Left cardiac atrium (tissue), 4 donors: ENCODE data around the gene GRIN2A. TPM values are rescaled to one million over a fixed set of nuclear protein-coding genes. Genes with fewer than 3 reads are reported as not detected.

Source experiments
- ATAC-seq, 2 donors: fragments of 200-7000 bp; cut with Tn5 transposase; one replicate each; pipeline ENCODE4 v1.9.1; 2020; ENCODE audit warnings: mild to moderate bottlenecking in 2 of 2, moderate library complexity in 2 of 2
- DNase-seq: peaks from one replicate; pipeline ENCODE4 v3.0.0-alpha.2; 2020
- intact Hi-C, 2 donors: fragments of 100-400 bp; cut with DNase I; formaldehyde crosslinking; loops; one replicate each; pipeline versions ENCODE4 v1.14.1 to v1.15.1; 2022 to 2023
- total RNA-seq, 2 donors: library from RNA; stranded (reverse); fragmentation: NEBNext Ultra II Directional; extraction: Animal tissue kit (Norgen Biotek cat#: 25700); gene quantifications; one replicate each; pipeline ENCODE4 v1.2.1, GENCODE V29; 2021
- donor health status: DM: no; HTN: yes; CAD: no.
- donor health status: DM: no; HTN: yes; CAD: no; lungs with severe emphysema.
- donor health status: DM: yes; HTN: yes; CAD: no.
- donor health status: Dilated cardiomyopathy.

Gene GRIN2A
- total RNA-seq, 2 donors from 2014 or later = 2.0 to 6.5 TPM

- ATAC-seq (no peak), DNase-seq (no peak)
- intact Hi-C loops = no loop called here
These were observed 79.1 kb downstream of the GRIN2A start for GRCh38 chr16:10103118-10103517.

DNA sequence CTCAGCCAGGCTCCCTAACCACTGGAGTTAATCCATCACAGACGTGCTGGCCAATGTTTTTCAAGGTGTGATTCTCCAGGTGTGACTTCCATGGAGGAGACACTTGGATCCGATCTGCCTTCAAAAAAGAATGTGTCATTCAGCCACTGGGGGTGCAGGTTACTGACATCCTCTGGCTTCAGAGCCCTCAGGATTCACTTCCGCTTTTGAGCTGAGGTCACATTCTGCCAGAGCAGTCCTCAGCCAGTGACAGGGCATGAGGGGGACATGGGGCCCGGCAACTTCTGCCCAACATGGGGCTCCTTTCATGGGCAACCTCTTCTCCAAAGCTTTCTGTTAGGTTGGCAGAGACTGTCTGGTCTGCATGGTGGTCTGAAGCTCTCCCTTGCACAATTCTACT, 81.4 kb downstream of the GRIN2A start:
- intact Hi-C loops = no loop called here
- no peak for DNase-seq
- ATAC-seq = no peak

DNA sequence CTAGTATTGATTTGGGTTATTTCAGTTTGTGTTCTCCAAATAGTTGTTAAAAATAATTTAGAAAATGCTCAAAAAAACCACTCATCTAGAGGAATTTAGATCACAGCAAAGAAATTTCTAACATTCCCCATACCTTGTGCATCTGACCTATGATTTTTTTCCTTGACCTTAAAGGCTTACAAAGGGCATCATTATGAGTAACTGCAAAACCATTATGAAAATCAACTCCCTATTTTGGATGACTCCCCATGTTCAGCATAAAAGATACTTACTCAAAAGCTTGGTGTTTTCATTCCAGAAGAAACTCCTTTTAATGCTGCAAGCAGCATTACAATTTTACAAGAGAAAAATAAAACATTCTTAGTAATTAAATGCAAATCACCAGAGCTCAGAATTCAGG, 83.2 kb downstream of the GRIN2A start:
- intact Hi-C loops = no loop called here
- peak in 1 of 2 donors; percentile 66 for ATAC-seq
- no peak for DNase-seq

DNA sequence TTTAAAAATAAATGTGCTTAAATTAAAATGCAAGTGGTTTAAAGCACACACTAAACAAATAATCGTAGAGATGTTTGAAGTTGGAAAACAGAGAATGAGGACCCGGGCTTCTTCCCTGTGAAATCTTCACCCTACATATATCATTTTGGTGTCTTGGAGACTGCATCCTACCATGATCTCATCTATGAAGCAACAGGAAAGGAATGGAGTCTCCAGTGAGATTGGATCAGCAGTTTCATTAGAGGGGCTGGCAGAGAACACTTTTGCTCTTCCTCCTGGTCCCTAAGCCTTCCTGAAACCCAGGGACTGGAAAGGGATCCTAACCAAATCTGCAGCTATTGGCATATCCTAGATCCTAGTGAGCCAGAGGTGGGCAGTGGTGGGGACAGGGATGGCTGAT, 85.0 kb downstream of the GRIN2A start:
- intact Hi-C loops = no loop called here
- DNase-seq (no peak), ATAC-seq (no peak)

GRCh38 chr16:10093576-10093975, 88.7 kb downstream of the GRIN2A start:
- intact Hi-C loops = no loop called here
- no peak for ATAC-seq
- no peak for DNase-seq

- intact Hi-C loops = no loop called here
- DNase-seq = no peak
- no peak for ATAC-seq
These were observed 91.4 kb downstream of the GRIN2A start for GRCh38 chr16:10090816-10091215.

DNA sequence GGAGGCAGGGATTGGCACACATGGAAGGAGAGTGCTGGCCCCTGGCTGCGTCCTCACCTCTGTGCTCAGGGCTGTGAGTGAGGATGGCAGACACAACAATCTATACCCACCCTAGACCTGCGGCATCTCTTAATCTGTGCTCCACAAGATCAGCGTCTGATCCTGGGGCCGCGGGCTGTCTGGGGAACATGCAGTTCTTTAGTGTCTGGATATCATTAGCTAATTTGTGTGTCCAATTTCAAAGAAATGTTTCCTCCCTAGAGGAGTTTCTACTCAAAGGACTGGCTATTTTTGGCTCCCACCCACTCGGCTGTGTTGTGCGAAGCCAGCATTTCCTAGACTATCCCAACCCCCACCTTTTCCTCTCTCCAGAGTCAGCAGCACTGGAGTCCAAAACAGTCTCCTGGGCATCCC, 93.8 kb downstream of the GRIN2A start:
- DNase-seq (peak; percentile 26), ATAC-seq (peak; percentile 66 to 73)
- intact Hi-C loops = no loop called here

DNA sequence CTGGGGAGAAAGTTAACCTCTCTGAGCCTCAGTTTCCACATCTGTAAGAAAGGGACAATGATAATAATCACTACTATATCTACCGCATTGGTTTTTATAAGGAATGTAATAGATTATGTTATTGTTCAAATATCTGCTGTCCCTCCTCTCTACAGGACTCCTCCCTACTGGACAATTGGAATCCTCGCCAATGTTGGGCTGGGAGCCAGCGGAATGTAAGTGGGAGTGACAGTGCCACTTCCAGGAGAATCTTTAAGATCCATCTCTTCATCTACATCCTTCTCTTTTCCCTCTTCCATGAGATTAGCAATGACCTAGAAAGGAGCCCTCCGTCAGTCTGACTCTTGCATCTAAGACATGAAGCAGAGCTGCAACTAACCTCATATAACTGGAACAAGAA, 95.1 kb downstream of the GRIN2A start:
- DNase-seq = no peak
- ATAC-seq = no peak
- intact Hi-C loops = no loop called here

GRCh38 chr16:10086620-10087019, 95.6 kb downstream of the GRIN2A start:
- ATAC-seq (peak; percentile 73 to 90), DNase-seq (no peak)
- intact Hi-C loops = no loop called here

DNA sequence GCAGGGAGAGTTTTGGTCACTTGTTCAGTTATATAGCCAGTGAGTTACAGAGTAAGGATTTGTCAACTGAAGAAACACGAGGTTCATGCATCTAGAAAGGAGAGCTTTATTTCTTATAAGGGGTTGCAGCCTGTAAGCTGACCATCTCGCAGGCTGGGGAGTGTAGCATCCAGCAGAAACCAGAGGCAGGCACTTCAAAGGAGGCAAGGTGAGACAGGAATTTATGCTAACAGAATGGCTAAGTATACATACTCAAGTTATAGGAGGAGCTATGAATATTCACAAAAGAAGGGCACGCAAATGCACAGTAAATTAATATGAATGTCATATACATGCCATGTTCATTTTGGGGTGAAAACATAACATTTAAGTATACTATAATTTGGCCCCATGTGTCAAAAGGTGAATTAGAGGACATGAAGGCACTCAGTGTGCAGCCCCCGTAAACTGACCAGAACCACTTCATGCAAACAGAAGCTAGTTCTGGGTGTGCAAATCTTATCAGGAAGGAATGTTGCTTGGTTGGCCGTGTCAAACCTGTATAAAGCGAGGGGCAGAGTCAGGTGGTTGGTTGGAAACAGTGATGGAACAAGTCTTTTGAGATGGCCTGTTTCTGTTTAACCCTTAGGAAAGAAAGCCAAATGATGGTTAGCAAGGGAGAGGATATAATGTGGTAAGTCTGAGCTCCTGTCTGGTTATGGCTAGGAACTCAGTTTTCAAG, 97.0 kb downstream of the GRIN2A start:
- intact Hi-C loops = no loop called here
- ATAC-seq = no peak
- no peak for DNase-seq

DNA sequence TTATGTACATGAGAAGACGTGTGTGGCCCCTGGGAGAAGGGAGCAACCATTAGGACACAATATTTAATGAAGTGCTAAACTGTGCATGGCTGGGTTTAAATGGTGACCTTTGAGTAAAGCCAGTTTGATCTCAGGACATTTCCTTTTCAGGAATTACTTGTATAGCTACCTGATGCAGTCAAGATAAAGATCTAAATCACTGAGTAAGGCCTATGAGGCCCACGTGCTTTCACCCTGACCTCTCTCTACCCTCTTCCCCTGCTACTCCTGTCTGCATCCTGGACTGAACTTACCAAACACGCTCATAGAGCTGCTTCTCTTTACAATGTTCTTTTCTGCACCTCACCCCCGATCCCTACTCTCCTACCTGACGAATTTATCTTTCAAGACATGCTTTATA, 98.9 kb downstream of the GRIN2A start:
- ATAC-seq = no peak
- intact Hi-C loops = no loop called here
- no peak for DNase-seq

GRCh38 chr16:10081201-10081940, 100.9 kb downstream of the GRIN2A start:
- DNase-seq = no peak
- intact Hi-C loops = no loop called here
- ATAC-seq = no peak

- DNase-seq (peak; percentile 71), ATAC-seq (peak; percentile 93 to 98)
- intact Hi-C loops = no loop called here
These were observed 102.0 kb downstream of the GRIN2A start for GRCh38 chr16:10080051-10080772.

- no peak for DNase-seq
- no peak for ATAC-seq
- intact Hi-C loops = no loop called here
These were observed 103.7 kb downstream of the GRIN2A start for GRCh38 chr16:10078541-10078949.

- ATAC-seq (no peak), DNase-seq (no peak)
- intact Hi-C loops = no loop called here
These were observed 104.4 kb downstream of the GRIN2A start for GRCh38 chr16:10077861-10078260.

DNA sequence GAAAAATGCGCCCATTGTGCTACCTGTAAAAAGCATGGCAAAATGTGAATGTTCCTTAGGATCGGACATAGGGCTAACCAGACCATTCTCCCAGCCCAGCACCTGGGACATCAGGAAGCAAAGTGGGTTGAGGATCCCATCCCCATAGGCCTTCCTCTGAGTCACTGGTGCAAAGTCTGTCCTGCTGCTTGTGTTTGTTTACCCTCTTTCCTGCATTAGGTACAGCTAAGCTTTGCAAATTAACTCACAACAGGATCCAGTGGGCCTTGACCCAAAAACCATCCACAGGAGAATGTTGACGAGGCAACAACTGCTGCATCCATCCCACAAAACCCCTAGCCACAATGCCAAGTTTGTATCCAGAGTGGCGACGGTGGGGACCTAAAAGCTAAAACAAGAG, 106.2 kb downstream of the GRIN2A start:
- DNase-seq = no peak
- intact Hi-C loops = no loop called here
- no peak for ATAC-seq

DNA sequence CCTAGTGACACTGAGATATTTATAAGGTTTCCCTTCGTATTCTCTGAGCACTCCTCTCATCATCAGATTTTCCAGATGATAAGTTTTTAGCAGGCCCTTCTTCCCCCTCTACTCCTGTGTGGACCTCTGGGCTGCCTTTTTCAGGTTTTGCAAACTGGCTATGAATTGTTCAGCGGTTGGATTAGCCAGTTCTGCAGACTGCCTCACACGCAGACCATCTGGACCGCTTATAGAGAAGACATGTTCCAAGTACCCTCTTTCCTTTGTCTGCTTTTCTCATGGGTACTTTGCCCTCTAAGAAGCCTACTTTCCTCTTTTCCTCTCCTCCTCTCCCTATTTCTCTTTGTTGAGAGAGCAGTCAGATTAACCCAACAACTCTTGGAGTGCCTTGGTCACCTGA, 111.6 kb downstream of the GRIN2A start:
- ATAC-seq = no peak
- intact Hi-C loops = no loop called here

GRCh38 chr16:10069374-10069773, 112.9 kb downstream of the GRIN2A start:
- DNase-seq (peak; percentile 52), ATAC-seq (peak; percentile 85 to 88)
- intact Hi-C loops = no loop called here

More for the DNA sequence above, 111.6 kb downstream of the GRIN2A start:
- no peak for DNase-seq

DNA sequence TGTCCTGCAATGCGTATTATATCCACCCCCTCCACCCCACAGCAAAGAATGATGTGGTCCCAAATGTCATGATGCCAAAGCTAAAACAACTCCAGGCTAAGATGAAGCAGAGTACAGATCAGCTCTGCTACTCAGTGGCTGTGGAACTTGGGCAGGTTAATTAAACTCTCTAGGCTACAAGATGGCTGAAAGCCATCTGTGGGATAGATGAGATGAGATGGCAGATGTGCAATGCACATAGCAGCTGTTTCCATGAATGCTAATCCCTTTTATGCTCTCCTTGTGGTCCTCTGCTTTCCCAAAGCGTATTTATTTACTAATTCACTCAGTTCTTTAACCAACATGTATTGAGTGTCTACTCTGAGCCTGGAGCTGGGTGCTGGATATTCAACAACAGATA, 114.4 kb downstream of the GRIN2A start:
- no peak for DNase-seq
- intact Hi-C loops = no loop called here
- no peak for ATAC-seq

DNA sequence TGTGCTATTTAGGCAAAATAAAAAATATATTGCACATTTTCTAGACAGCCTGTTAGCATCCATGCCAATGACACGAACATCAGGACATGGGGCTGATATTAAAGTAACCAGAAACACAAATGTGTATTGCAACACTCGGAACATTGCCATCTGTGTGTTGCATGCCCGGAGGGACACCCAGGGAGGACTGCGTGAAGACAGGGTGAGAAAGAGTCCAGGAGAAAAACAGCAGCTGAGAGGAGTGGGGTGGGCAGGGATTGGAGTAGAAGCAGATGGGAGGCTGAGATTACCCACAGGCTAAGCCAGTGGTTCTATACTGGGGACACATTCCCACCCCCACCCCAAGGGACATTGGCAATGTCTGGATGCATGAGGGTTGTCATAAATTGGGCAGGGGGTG, 114.8 kb downstream of the GRIN2A start:
- no peak for DNase-seq
- intact Hi-C loops = no loop called here
- no peak for ATAC-seq
